COLO829 (cell line): Measurements from ENCODE around the gene TSPAN31.
A peak's percentile ranks its signal among the peaks of the same experiment; 100 is the strongest.
"Not testable (repeated sequence)": the region's sequence is repeated elsewhere in the genome, so short reads cannot be mapped to it uniquely, and the experiment has no call there.

Experiments used
- DNase-seq: peaks from one replicate; pipeline ENCODE4 v3.0.0; 2012; ENCODE audit warnings: low spot score

The TSPAN31 gene

DNA sequence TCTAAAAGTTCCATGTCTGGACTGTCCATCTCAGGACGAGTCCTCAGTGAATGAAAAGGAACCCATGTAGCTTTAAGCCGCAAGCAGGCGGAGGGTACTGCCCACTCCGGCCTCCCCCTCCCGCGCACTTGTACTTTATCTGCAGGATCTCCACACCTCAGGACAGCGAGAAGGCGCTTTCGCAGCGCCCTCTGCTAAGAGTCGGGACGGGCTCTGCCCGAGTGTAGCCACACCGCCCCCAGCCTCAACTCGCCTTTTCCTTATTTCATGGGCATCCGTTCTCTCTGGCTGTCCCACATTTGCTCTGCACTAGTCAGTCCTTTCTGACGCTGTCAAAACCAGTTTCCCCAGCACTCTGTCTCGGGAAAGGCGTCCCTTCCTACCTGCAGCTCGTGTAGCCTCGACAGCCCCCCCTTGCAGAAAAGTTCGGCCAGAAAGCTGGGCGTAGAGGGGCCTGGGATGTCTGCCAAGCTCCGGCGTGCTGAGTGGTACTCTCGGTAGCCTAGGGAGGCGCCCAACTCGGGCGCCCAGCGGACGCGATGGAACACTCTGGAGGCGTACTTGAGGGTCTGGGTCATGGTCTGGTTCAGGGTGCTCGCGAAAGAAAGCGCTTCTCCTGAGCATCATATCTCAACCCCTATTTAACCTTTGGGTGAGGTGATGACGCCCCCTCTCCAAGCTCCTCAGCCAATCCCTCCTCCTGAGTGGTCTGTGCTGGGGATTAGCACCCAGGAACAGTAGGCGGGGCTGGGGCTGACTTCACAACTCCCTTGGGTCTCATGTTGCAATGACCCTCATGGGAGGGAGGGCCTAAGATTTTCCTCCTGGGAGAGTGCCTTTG is 21.8 kb downstream of the TSPAN31 start, which contains the start of gene CYP27B1:
Gene CYP27B1, minus strand, starts transcription at position 615 of the 841 bp plus-strand sequence. Its CDS starts 37 bp downstream, at position 578.
- no peak for DNase-seq

DNA sequence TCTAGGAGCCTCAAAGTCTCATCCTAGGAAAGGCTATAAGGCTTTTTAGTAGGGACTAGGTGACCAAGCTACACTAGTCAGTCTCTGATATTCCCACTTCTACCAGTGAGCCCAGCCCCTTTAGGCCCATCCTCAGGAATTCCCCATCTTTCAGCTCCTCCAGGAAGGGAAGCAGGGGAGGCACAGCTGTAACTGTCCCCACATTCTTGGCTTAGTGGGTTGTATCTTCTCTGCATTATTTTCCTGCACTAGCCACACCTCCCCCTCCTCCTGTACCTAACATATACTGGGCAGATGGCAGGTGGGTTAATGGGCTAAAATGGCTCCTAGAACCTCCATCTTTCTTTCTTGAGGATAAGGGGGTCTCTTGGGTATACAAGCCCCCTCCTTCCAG is 22.5 kb downstream of the TSPAN31 start:
- no peak for DNase-seq

DNA sequence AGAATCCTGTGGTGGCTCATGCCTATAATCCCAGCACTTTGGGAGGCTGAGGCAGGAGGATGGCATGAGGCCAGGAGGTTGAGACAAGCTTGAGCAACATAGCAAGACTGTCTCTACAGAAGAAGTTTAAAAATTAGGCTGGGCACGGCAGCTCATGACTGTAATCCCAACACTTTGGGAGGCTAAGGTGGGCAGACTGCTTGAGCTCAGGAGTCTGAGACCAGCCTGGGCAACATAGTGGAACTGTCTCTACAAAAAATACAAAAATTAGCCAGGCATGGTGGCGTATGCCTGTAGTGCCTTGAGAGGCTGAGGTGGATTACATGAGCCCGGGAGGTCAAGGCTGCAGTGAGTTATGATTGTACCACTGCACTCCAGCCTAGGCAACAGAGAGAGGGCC is 23.0 kb downstream of the TSPAN31 start:
- no peak for DNase-seq

DNA sequence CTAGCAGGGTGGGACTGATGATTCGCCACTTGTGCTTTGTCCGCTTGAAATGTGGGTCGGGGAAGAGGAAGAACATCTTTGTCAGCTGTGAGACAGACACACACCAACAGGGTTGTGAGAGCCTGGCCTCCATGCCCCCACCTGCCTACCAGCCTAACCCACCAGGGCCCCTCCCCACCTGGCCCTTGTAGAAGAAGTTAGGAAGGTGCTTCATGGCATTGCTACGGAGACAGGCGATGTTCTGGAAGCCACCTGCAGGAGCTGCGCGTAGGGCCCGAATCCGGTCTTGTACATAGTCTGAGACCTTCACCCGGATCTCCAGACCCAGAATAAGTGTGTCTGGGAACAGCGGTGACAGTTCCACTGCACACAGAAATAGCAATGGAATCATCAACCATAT is 24.8 kb downstream of the TSPAN31 start:
- DNase-seq: no peak

DNA sequence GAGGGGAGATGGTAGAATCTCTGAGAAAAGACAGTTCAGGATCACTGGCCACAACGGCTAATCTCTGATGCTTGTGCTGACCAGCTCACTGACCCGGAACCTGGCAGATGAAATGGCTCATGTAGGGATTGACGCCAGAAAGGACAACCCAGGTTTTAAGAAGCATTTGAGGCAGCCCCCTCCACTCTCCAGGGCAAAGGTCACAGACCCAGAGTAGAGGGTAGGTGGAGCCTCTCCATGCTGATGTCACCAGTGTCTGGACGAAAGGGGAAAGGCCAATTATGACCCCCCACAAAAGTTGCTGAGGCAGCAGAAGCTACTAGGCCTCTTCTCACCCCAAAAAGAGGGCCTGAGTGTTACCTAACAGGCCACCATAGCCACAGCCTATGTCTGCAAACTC is 25.9 kb downstream of the TSPAN31 start:
- DNase-seq: no peak

DNA sequence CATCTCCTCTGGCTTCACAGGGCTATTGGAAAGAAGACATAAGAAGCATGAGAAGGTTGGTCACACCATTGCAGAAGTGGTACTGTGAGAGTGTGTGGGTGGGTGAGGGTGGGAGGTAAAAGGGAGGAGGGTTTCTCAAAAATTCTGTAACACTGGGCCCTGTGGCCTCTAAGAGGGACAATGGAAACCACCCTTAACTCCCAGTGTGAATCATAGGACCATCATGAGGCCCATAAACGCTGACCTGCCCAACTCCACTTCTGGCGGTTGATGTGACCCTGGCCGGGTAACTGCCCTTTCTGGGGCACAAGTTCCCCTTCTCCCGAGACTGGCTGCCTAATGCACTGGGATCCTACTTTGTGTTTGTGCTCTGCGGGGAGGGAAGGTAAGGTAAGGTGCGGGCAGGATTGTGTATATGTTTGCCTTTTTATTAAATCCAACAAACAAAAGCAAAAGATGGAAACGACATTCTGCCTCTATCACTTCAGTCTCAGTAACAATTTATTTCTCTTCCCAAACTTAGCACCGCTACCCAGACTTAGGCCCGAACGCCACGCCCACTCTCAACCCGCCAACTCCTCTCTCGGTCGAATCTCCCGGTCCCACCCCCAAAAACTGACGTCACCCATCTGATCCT is 26.5 kb downstream of the TSPAN31 start:
- DNase-seq: peak; percentile 96

DNA sequence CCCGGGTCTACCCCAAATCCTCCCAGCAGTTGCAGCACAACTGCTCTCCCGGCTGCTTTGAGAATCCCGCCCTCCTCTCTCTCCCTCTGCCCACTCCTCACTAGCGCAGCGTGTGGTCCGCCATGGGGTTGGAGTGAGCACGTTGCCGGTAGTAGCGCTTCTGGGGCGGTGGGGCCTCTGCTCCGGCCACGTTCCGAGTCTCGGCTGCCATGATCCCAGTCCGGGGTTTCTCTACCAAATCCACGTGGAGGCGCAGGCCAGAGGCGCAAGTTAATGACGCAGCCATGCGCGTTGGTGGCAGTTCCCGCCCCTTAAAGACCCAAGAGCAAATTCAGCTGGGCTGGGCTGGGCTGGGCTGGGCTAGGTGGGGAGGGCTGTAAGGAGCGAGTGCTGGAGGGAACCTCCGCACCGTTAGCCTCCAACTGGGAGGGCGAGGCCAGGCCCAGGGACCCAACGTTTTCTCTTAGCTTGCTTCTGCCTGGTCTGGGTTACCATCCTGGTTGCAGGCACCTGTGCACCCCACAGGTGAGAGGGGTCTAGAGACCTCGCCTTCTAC is 27.1 kb downstream of the TSPAN31 start, which contains the start of gene METTL1:
Gene METTL1, minus strand, starts transcription at position 233 of the 556 bp plus-strand sequence. Its CDS starts 22 bp downstream, at position 211.
- DNase-seq: peak; percentile 98

DNA sequence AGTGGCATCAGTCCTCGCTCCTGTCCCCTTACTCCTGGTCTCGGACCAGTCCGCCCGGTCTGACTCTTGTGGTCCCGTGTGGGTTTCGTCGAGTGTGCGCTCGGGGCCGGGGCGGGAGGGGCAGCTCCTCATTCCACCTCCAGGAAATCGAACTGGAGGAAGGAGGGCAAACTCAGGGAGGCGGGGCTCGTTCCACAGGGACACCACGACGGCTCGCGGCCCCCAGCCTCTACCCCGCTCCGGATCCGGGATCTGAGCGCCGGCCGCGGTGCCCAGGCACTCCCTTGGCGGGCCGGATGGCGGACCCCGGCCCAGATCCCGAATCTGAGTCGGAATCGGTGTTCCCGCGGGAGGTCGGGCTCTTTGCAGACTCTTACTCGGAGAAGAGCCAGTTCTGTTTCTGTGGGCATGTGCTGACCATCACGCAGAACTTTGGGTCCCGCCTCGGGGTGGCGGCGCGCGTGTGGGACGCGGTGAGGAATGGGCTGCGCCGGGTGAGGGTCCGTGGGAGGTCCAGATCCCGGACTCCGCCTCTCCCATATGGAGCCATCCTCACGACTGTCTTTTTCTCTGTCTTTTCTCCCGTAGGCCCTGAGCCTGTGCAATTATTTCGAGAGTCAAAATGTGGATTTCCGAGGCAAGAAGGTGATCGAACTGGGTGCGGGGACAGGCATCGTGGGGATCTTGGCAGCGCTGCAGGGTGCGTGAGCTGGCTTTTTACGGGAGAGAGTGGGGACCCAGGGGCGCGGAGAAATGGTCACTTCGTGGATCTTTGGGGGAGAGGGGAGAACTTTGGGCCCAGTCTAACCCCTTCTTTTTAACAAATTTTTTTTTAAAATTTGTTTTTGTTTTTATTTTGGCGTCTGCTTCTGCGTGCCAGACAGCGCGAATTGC is 27.8 kb downstream of the TSPAN31 start, which contains the start of gene EEF1AKMT3:
Gene EEF1AKMT3, plus strand, starts transcription at position 186 of the 894 bp plus-strand sequence. Its CDS starts 111 bp downstream, at position 297.
- peak; percentile 66 for DNase-seq

DNA sequence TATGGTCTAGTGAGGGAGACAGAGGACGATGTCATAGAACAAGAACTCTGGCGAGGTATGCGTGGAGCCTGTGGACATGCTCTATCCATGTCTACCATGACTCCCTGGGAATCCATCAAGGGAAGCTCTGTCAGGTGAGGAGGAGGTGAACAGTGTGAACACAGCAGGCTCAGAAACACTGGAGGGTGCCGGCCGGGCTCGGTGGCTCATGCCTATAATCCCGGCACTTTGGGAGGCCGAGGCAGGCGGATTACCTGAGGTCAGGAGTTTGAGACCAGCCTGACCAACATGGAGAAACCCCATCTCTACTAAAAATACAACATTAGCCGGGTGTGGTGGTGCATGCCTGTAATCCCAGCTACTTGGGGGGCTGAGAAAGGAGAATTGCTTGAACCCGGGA is 29.8 kb downstream of the TSPAN31 start:
- not testable (repeated sequence) for DNase-seq

DNA sequence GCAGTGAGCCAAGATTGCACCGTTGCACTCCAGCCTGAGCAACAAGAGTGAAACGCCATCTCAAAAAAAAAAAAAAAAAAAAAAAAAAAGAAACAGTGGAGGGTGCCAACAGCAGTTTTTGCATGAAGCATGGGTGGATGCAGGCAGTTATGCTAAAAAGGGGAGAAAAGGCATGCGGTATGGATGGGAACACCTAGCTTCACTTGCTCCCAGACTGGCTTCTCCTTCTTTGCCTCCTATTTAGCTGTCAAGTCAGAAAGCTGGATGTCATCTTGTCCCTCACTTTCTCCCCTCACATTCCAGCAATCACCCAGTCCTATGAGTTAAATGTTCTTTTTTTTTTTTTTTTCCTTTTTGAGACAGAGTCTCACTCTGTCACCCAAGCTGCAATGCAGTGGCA is 30.2 kb downstream of the TSPAN31 start:
- DNase-seq: no peak

DNA sequence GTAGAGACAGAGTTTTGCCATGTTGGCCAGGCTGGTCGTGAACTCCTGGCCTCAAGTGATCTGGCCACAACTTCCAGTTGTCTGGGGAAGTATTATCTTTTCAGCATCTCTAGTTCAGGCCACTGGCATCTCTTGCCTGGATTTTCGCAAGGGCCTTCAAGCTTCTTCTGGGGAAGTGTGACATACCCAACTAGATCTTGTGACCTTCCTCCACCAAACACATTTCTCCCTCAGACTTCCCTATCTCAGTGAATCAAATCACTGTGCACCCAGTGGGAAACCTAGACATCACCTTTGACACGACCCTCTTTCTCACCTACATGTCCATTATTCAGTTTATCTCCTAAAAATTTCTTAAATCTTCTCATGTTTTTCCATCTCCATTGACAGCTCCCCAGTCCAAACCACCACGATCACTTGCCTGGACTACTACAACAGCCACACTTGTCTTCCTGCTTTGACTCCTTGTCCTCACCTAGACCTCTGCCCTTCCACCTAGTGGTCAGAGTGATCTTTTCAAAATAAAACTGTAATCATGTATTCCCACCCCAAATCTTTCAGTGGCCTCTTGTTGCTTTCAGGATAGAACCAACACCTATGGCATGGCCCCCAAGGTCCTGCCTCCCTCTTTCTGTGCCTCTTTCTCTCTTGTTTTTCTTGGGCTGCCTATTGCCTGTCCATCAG is 30.9 kb downstream of the TSPAN31 start:
- no peak for DNase-seq

DNA sequence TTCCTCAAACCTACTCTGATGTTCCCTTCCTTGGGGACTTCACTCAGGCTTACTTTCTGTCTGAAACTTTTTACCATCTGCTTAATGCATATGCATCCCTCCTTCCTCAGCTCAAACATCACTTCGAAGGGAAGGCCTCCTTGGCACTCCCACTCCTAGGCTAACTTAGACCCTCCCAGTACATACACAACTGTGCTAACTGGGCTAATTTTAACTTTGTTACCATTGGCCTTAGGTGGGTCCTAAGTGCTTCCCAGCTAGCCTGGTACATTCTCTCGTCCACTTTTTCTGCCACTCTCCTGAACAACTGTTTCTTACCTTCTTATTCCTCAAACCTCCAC is 31.4 kb downstream of the TSPAN31 start:
- DNase-seq: no peak

DNA sequence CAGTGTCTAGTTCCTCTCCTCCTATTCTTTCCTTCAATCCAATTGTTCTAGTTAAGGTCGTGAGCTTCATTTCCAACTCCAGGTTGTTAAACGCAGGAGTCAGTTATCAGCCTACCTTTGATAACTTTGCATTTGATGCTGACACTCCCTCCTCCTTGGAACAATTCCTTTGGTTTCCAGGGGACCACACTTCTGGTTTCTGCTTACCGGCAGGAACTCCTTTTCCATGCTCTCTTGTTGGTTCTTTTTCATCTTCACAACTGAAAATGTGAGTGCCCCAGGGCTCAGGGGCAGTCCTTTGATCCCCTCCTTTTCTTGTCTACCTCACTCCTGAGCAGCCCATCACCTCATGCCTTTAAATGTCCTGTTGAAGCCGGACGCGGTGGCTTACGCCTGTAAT is 32.5 kb downstream of the TSPAN31 start:
- no peak for DNase-seq

DNA sequence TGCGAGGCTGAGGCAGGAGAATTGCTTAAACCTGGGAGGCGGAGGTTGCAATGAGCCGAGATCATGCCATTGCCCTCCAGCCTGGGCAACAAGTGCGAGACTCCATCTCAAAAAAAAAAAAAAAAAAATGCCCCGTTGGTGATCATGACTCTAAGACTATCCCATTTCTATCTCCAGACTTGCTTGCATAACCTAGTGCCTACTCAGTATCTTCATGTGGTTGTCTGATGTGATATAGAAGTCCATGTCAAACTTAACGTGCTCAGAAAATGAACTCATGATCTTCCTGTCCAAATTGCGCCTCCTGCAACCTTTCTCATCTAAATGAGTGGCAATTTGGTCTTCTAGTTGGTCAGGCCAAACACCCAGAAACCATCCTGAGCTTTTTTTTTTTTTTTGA is 33.1 kb downstream of the TSPAN31 start:
- no peak for DNase-seq

DNA sequence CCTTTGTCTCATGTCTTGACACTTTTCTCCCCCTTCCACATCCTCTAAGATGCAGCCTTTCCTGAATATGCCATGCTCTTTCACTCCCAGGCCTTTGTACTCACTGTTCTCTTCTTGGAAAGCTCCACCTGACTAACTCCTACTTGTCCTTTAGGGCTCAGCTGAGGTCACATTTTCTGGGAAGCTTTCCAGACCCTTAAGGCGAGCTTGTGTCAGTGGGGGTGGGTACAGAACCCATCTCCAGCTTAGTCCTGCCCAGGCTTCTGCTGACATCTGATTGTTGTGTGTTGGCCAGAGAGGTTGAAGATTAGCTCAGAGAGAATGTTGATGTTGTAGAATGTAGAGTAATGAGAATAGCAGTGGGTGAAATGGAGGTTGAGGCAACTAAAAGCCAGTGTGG is 34.9 kb downstream of the TSPAN31 start:
- no peak for DNase-seq

DNA sequence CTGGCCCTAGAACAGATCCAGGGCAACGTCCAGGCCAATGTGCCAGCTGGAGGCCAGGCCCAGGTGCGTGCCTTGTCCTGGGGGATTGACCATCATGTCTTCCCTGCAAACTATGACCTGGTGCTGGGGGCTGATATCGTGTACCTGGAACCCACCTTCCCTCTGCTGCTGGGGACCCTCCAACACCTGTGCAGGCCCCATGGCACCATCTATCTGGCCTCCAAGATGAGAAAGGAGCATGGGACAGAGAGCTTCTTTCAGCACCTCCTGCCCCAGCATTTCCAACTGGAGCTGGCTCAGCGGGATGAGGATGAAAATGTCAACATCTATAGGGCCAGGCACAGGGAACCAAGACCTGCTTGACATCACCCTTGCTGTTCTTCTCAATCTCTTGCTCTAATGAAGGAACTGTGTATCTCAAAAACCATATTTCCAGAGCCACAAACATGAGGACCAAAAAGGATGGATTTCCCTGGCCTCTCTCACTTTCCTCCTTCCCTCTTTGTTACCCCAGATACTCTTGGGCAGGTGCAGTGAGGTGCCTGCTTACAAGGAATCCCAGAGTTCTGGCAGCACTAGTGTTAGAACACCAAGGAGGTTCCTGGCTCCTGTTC is 35.6 kb downstream of the TSPAN31 start:
- DNase-seq: no peak

DNA sequence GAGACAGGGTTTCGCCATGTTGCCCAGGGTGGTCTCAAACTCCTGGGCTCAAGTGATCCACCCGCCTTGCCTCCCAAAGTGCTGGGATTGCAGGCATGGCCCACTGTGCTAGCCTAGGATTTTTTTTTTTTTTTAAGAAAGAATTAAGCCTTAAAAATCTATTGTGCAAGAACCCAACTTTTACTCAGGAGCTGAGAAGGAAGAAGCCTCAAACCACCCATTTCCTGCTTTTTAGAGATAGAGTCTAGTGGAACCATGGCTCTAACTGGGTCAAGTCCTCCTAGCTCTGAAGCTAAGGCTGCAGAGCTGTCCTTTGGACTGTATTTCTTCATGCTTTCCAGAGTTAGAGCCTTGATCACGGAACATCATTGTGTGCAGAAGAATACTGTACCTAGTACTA is 36.4 kb downstream of the TSPAN31 start:
- DNase-seq: no peak

DNA sequence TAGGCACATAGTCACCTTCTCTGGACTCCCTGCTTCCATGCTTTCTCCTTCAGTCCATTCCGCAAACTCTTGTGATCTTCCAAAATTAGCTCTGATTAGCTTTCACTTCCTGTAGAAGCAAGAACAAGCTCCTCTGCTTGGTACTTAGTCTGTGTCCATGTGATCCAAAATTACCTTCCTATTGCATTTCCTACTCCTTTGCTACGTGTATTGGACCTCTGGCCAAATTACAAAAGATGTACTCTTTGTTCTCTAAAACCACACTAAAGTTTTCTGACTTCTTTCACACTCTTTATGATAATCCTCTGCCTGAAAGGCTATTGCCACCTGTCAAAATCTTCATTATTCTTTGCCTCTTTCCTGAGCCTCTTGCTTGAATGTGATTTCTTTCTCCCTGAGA is 37.0 kb downstream of the TSPAN31 start:
- DNase-seq: no peak

DNA sequence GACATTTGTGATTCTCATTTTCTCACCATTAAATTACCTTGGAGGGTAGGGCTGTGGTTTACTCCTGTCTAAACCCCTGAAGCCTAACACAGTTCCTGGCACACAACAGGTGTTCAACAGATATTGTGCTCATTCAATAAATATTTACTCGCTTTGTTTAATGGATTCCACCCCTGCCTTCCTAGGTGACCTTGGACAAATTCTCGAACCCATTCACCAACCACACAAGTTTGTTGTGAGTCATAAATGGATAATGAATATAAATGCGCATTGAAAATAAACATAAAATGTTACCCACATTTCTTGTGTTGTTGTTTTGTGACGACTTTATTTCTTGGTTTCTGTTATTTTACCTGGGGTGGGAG is 37.4 kb downstream of the TSPAN31 start:
- no peak for DNase-seq

DNA sequence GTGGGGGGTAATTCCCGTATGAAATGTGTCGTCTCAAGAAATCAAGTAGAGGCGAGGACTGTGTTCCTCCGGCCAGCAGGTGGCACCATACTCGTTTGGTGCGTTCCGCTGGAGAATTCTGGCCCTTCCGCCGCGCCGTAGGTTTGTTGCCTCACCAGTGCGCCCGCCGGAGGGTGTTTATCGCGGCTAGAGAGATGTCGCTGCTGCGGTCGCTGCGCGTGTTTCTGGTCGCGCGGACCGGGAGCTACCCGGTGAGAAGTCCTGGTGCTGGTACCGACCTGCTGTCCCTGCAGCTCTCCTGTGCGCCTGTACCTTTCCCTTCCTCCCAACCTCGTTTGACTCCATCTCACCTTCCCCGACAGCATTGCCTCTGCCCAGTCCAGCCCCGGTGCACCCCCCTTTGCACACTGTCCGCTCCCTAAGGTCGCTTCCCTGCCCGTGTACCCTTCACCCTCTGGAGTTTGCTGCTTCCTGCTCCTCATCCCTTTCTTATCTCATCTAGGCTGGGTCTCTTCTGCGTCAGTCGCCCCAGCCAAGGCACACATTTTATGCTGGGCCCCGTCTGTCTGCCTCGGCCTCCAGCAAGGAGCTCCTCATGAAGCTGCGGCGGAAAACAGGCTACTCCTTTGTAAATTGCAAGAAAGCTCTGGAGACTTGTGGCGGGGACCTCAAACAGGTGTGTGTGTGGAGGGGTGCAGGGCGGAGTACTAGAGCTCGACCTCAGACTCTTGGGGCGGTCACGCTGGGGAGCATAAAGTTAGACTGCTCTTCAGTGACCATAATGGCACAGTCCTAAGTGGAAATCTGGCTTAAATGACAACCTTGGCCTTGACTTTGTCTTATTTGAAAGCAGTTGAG is 38.0 kb downstream of the TSPAN31 start, which contains the start of gene TSFM:
Gene TSFM, plus strand, starts transcription at position 180 of the 858 bp plus-strand sequence. Its CDS starts 15 bp downstream, at position 195.
- DNase-seq: peak; percentile 79
